B cell (primary cell): Measurements from ENCODE around the gene NPR3.

Source experiments
- CTCF ChIP-seq: fragments of 200-600 bp; IDR thresholded peaks from one replicate; pipeline ENCODE4 v1.8.0; 2022; ENCODE audit warnings: antibody characterized with exemption, mild to moderate bottlenecking
- EZH2 ChIP-seq: IDR thresholded peaks from 2 replicates; pipeline ENCODE4 v1.6.1; 2012; ENCODE audit warnings: borderline replicate concordance, low read depth, mild to moderate bottlenecking, moderate library complexity, low read length; ENCODE audit not compliant: insufficient read depth, poor library complexity, severe bottlenecking

GRCh38 chr5:32833663-32834062, 122.5 kb downstream of the NPR3 start:
- no peak for TF ChIP-seq CTCF
- no peak for TF ChIP-seq EZH2
